Fibroblast of lung (primary cell): ENCODE measurements around the gene MRC2. TPM values are rescaled to one million over a fixed set of nuclear protein-coding genes. Genes with fewer than 3 reads are reported as not detected.

ENCODE experiments used
- DNase-seq, 2 donors: peaks; one replicate each; pipeline versions ENCODE4 v3.0.0 to v3.0.0-alpha.2; 2010; ENCODE audit warnings: low read depth in 2 of 2
- H2AFZ ChIP-seq: 2 replicates; pipeline ENCODE4 v1.5.1; 2012; ENCODE audit warnings: low read length, control low read depth, inconsistent platforms
- H3K27ac ChIP-seq: 2 replicates; pipeline ENCODE4 v1.5.1; 2011; ENCODE audit warnings: low read length, control low read depth; ENCODE audit not compliant: insufficient read depth
- H3K27me3 ChIP-seq: 2 replicates; pipeline ENCODE4 v1.5.1; 2011; ENCODE audit warnings: mild to moderate bottlenecking, low read length; ENCODE audit not compliant: control insufficient read depth, insufficient read depth
- H3K36me3 ChIP-seq: 2 replicates; pipeline ENCODE4 v1.5.1; 2011; ENCODE audit warnings: low read length; ENCODE audit not compliant: control insufficient read depth, insufficient read depth
- H3K4me1 ChIP-seq: 2 replicates; pipeline ENCODE4 v1.5.1; 2011; ENCODE audit warnings: low read length; ENCODE audit not compliant: control insufficient read depth, insufficient read depth; ENCODE audit errors: extremely low read depth
- H3K4me2 ChIP-seq: 2 replicates; pipeline ENCODE4 v1.5.1; 2011; ENCODE audit warnings: low read length, control low read depth; ENCODE audit not compliant: insufficient read depth; ENCODE audit errors: extremely low read depth
- H3K4me3 ChIP-seq, 4 experiments: fragments of 200-600 bp in 1 of 4; sonication (generic) in 1 of 4; replicated peaks in 1 of 4; 2 replicates each; pipeline ENCODE4 v1.5.1; 2011 to 2016; ENCODE audit warnings: low read length in 4 of 4, low read depth in 3 of 4, mild to moderate bottlenecking in 3 of 4, control low read depth in 2 of 4, inconsistent platforms in 1 of 4, mixed read lengths in 1 of 4; ENCODE audit not compliant: insufficient read depth in 1 of 4; ENCODE audit errors: control extremely low read depth in 1 of 4
- H3K79me2 ChIP-seq: 2 replicates; pipeline ENCODE4 v1.5.1; 2012; ENCODE audit warnings: mild to moderate bottlenecking, low read length, inconsistent platforms; ENCODE audit not compliant: control insufficient read depth, insufficient read depth
- H3K9ac ChIP-seq: 2 replicates; pipeline ENCODE4 v1.5.1; 2011; ENCODE audit warnings: mild to moderate bottlenecking, low read length, control low read depth; ENCODE audit not compliant: insufficient read depth
- H3K9me3 ChIP-seq: 2 replicates; pipeline ENCODE4 v1.5.1; 2012; ENCODE audit warnings: low read depth, low read length; ENCODE audit not compliant: control insufficient read depth, insufficient read depth
- H4K20me1 ChIP-seq: 2 replicates; pipeline ENCODE4 v1.5.1; 2011; ENCODE audit warnings: low read length; ENCODE audit not compliant: control insufficient read depth, insufficient read depth; ENCODE audit errors: extremely low read depth
- CTCF ChIP-seq, 2 donors: IDR thresholded peaks in 1 of 2; conservative IDR thresholded peaks in 1 of 2; 1 replicate in 1 of 2; 2 replicates in 1 of 2; pipeline ENCODE4 v1.5.1; 2011 to 2012; ENCODE audit warnings: low read length in 2 of 2, control low read depth in 1 of 2, inconsistent platforms in 1 of 2, low read depth in 1 of 2, mild to moderate bottlenecking in 1 of 2
- EZH2 ChIP-seq: IDR thresholded peaks from 2 replicates; pipeline ENCODE4 v1.5.1; 2012; ENCODE audit warnings: low read length, control low read depth, mild to moderate bottlenecking; ENCODE audit errors: missing control alignments
- polyA plus RNA-seq, 2 donors: library from polyadenylated mRNA; depleted of rRNA in 1 of 2; stranded (reverse) in 1 of 2; unstranded in 1 of 2; fragments of >200 nt; gene quantifications; 2 replicates each; pipeline ENCODE4 v1.2.1, GENCODE V29; 2011 to 2012; ENCODE audit warnings: missing spikeins in 1 of 2
- total RNA-seq: library from RNA; depleted of rRNA; stranded (reverse); fragments of >200 nt; gene quantifications from 2 replicates; pipeline ENCODE4 v1.2.1, GENCODE V29; 2014

The MRC2 gene
- total and polyA plus RNA-seq, 2 donors (not counting 1 experiment from before 2014, with no cell fraction given): 98.7 to 164 TPM

GRCh38 chr17:62597150-62597549, 30.3 kb upstream of the MRC2 start:
- Histone ChIP-seq H4K20me1 (no peaks in the 10 kb centered on the region), H3K36me3 (peaks cover 10% of the 10 kb centered on the region), H3K27me3 (no peaks in the 10 kb centered on the region), H3K9me3 (no peaks in the 10 kb centered on the region), H3K4me2 (no peak overlapping the region), H3K79me2 (no peaks in the 10 kb centered on the region), H3K9ac (no peak overlapping the region), H3K4me1 (no peaks in the 10 kb centered on the region), H3K27ac (no peak overlapping the region), H3K4me3 (no peak overlapping the region), H2AFZ (no peak overlapping the region)
- no peak for TF ChIP-seq CTCF (conservative IDR thresholded peaks at IDR 0.05 in 1 of 2, IDR thresholded peaks at IDR 0.05 in 1 of 2; ENCODE audit: low read depth in 1 of 2, low read length in 2 of 2)
- DNase-seq: no peak

- H3K4me3 ChIP-seq: no peak overlapping the region
- H3K27ac ChIP-seq: no peak overlapping the region
- H3K9me3 ChIP-seq: no peaks in the 10 kb centered on the region
- H3K9ac ChIP-seq: no peak overlapping the region
- no peaks in the 10 kb centered on the region for H3K4me1 ChIP-seq
- TF ChIP-seq CTCF (conservative IDR thresholded peaks at IDR 0.05 in 1 of 2, IDR thresholded peaks at IDR 0.05 in 1 of 2; ENCODE audit: low read depth in 1 of 2, low read length in 2 of 2): no peak
- no peak for TF ChIP-seq EZH2
- H3K79me2 ChIP-seq: no peaks in the 10 kb centered on the region
- H3K27me3 ChIP-seq: no peaks in the 10 kb centered on the region
- peak in 1 of 2 donors; percentile 52 for DNase-seq
- H3K36me3 ChIP-seq: peaks cover 10% of the 10 kb centered on the region
- H4K20me1 ChIP-seq: no peaks in the 10 kb centered on the region
- no peak overlapping the region for H3K4me2 ChIP-seq
- H2AFZ ChIP-seq: no peak overlapping the region
These were observed 29.6 kb upstream of the MRC2 start for GRCh38 chr17:62597920-62598319.

- H3K36me3 ChIP-seq: peaks cover 7% of the 10 kb centered on the region
- no peak overlapping the region for H3K4me2 ChIP-seq
- H3K4me3 ChIP-seq: no peak overlapping the region
- no peak overlapping the region for H3K27ac ChIP-seq
- TF ChIP-seq EZH2 (no peak), CTCF (conservative IDR thresholded peaks at IDR 0.05 in 1 of 2, IDR thresholded peaks at IDR 0.05 in 1 of 2; ENCODE audit: low read depth in 1 of 2, low read length in 2 of 2) (no peak)
- DNase-seq: no peak
- H4K20me1 ChIP-seq: no peaks in the 10 kb centered on the region
- H2AFZ ChIP-seq: no peak overlapping the region
- H3K27me3 ChIP-seq: no peaks in the 10 kb centered on the region
- H3K9ac ChIP-seq: no peak overlapping the region
- H3K79me2 ChIP-seq: no peaks in the 10 kb centered on the region
- no peaks in the 10 kb centered on the region for H3K4me1 ChIP-seq
- H3K9me3 ChIP-seq: no peaks in the 10 kb centered on the region
These were observed 27.4 kb upstream of the MRC2 start for GRCh38 chr17:62599964-62600657.
